Right forelimb (tissue), 1 donor: ENCODE measurements around the gene UTS2R.
"Not testable (repeated sequence)": the region's sequence is repeated elsewhere in the genome, so short reads cannot be mapped to it uniquely, and the experiment has no call there.

Experiments
- DNase-seq: peaks from one replicate; pipeline ENCODE4 v3.0.0-alpha.2; 2018

The UTS2R gene

DNA sequence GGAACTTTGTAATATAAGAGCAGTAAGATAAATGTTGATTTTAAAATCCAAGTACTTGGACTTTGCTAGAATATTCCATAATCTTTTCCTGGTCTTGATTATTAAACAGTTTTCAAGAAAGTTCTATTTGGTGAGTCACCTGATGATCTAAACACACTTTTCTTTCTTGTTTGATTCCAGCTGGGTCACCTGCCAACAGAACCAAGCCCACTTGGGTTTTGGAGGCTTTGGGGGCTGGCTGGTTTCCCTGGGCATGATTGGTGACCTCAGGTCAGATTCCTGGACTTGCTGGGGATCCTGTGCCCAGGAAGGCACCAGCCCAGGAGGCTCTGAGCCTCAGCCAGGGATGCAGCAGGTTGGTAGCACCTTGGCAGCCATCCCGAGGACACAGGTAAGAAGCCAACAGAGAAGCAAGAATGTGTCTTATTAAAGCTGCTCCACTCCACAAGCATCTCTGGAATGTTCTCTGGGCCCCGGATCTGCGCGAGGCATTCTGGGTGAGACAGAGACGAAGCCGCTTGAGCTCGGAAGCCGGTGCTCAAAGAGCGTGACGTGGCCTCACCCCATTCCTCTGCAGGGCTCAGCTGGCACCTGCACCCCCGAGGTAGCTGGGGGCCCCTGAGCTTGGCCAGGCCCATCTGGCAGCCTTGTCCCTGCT is 15.7 kb upstream of the UTS2R start:
- DNase-seq = peak; percentile 70

DNA sequence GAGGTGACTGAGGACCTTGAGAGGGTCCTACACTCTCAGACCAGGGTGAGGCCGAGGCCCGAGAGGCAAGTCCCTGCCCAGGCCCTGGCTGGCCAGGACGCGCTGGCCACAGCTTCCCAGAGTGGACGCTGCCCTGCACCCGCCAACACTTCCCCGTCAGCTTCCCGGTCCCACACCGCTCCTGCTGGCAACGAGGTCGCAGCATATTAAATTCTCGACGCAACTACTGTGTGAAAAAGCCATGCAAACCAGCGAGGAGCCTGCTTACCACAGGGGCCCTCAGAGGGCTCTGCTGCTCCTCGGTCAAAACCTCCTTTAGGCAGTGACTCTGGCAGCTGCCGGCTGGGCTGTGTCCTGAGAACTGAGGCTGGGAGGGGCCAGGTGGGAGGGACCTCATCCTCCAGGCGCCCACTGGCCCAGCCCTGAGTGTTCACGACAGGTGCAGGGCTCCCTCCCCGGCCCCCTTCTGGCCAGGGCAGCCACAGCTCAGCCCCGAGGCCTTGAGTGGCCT is 14.7 kb upstream of the UTS2R start:
- DNase-seq = no peak

DNA sequence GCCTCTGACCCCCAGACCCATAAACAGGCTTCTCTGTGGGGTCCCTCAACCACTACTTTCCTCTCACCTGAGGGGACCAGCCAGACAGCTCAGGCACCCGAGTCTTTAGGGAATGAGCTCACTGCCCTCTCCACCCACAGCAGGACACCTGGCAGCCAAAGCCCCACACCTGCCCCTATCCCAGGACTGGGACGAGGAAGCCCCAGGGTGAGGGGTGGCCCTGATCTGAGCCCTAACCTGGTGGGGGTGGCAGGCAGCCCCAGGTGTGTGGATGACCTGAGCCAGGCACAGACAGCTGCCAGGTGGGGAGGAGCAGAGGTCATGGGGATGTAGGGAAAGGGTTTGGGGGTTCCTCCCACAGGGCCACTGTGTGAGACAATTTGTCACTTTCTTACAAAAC is 14.2 kb upstream of the UTS2R start:
- DNase-seq = no peak

DNA sequence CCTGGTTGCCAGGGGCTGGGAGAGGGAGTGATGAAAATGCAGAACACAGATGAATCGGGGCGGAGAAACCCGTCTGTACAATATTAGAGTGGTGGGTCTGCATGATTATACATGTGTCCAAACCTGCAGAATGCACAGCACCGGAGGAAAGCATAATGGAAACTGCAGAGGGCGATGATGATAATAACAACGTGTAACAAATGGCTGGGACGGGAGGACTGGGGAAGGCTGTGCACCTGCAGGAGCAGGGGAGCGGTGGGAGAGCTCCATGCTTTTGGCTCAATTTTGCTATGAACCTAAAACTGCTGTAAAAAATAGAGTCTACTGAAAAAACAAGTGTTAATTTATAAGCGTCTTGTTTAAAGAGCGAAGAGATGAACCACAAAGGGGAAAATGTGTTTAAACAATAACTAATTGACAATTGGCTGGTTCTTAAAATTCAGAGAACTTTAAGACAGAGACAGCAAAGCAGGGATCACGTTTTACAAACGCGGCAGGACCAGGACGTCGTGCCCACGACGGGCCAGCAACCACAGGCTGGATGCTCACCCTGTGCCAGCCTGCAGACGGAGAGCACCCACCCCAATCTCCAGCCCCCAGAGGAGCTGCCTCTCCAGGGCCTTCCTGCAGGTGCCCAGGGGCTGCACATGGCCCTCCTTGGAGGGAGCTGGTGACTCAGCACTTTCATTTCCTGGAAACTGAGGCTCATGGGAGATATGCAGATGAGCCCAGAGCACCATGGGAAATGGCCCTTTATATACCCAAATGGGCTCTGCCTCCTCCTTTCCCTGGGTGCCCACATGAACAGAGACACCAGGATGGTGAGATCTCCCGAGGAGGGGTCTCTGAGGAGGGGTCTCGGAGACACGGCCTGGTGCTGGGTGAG is 12.9 kb upstream of the UTS2R start, which contains the start of gene TEX19:
Gene TEX19, plus strand, starts transcription at position 783 of the 886 bp plus-strand sequence. CDS start 2,904 bp downstream, outside the sequence.
- no peak for DNase-seq

DNA sequence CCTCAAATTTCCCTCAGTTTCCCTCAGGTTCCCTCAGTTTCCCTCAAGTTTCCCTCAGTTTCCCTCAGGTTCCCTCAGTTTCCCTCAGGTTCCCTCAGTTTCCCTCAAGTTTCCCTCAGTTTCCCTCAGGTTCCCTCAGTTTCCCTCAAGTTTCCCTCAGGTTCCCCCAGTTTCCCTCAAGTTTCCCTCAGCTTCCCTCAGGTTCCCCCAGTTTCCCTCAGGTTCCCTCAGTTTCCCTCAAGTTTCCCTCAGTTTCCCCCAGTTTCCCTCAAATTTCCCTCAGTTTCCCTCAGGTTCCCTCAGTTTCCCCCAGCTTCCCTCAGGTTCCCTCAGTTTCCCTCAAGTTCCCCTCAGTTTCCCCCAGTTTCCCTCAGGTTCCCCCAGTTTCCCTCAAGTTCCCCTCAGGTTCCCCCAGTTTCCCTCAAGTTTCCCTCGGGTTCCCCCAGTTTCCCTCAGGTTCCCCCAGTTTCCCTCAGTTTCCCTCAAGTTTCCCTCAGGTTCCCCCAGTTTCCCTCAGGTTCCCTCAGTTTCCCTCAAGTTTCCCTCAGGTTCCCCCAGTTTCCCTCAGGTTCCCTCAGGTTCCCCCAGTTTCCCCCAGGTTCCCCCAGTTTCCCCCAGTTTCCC is 12.0 kb upstream of the UTS2R start:
- DNase-seq = not testable (repeated sequence)

DNA sequence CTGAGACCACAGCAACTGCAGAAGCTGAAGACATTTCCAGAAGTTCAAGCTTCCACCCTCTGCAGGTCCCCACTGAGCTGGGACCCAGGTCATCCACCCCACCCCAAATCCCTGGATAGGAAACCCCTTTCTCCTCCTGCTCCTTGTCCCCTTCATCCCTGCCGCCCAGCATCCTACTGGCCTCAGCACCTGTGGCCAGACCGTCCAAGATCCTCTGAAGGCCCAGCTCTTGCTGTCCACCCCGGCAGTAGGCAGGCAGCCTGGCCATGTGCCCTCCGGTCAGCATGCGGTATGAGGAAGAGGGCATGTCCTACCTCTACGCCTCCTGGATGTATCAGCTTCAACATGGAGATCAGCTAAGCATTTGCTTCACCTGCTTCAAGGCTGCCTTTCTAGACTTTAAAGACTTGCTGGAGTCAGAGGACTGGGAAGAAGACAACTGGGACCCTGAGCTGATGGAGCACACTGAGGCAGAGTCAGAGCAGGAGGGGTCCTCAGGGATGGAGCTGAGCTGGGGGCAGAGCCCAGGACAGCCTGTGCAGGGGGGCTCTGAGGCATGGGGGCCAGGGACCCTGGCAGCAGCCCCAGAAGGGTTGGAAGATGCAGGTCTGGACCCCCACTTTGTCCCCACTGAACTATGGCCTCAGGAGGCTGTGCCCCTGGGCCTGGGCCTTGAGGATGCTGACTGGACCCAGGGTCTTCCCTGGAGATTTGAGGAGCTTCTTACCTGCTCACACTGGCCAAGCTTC is 9.5 kb upstream of the UTS2R start:
- DNase-seq = no peak

DNA sequence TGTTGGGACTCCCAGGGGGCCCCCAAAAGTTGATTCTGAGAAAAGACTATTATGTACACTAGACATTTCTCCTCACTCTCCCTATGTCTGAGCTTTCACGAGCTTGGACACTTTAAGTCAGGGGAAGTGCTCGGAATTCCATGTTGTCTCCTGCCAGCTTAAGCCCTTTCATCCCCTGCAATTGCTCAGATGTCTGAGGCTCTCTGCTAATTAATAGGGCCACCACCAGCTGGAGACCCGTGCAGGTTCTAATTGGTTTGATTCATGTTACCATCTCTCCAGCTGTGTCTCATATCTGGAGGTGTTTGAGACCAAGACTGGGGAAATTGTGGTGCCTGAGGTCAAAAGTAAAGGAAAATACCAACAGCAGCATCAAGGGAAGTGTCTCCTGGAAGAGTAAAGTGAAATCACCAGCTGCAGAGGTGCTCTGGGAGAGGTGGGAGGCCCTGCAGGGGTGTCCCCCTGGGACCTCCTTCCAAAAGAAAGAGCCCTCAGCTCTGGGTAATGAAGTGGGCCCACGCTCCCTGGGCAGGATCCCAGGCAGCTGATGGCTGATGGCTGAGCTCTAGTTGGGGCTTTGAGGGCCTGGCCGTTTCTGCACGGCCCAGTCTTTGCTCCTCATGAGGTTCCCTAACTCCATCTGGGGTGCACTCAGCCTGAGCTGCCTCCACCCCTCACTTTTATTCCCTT is 5.8 kb upstream of the UTS2R start:
- DNase-seq = no peak

DNA sequence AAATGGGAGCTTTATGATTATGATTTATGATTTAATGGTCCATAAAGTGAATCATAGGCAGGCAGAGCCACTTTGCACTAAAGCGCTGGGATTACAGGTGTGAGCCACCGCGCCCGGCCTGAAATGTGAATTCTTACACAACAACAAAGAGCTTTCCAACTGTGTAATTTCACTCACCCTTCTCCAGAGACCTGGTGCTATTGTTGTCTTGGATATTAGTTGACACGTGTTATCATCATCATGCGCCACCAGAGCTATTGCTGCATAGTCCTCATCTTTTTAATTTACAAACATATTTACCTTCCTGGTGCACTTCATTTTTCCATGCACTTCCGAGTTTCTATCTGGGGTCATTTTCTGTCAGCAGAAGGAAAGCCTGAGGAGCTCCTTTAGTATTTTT is 4.8 kb upstream of the UTS2R start:
- no peak for DNase-seq

DNA sequence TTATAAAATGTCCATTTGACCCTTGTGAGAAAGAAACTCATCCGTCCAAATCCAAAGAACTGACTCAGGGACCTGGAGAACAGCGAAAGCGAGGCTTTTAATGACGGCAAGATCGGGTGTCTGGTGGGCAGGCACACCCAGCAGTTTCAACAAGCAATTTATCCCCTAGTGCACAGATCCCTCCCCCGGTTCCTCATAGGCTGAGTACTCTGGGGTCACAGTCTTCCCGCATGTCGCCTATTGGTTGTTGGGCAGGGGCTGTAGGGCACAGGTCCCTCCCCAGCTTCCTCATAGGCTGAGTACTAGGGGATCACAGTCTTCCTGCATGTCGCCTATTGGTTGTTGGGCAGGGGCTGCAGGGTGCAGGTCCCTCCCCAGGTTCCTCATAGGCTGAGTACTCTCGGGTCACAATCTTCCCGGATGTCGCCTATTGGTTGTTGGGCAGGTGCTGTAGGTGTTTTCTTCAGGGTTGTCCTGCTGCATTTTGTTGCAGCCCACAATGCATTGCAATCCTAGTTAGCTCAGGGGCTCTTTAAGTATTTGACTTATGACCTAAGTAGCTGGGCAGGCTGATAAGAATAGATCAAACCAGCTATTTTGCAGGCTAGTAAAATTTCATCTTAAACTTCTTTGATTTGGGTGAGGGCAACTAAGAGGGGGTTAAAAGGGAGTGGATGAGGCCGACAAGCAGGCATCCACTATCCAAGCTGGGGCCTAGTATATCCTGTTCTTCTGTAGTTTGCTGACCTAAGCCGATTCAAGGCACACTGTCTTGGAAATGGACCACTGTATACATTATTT is 3.6 kb upstream of the UTS2R start:
- DNase-seq = no peak

DNA sequence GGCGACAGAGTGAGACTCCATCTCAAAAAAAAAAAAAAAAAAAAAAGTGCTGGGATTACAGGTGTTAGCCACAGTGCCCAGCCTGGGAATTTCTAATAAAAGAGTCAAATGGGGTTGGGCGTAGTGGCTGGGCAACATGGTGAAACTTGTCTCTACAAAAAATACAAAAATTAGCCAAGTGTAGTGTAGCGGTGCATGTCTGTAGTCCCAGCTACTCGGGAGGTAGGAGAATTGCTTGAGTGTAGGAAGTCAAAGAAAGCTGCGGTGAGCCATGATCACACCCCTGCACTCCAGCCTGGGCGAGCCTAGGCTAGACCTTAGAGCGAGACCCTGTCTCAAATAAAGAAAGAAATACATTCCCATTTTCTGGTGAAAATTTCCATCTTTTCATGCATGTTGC is 2.4 kb upstream of the UTS2R start:
- no peak for DNase-seq

DNA sequence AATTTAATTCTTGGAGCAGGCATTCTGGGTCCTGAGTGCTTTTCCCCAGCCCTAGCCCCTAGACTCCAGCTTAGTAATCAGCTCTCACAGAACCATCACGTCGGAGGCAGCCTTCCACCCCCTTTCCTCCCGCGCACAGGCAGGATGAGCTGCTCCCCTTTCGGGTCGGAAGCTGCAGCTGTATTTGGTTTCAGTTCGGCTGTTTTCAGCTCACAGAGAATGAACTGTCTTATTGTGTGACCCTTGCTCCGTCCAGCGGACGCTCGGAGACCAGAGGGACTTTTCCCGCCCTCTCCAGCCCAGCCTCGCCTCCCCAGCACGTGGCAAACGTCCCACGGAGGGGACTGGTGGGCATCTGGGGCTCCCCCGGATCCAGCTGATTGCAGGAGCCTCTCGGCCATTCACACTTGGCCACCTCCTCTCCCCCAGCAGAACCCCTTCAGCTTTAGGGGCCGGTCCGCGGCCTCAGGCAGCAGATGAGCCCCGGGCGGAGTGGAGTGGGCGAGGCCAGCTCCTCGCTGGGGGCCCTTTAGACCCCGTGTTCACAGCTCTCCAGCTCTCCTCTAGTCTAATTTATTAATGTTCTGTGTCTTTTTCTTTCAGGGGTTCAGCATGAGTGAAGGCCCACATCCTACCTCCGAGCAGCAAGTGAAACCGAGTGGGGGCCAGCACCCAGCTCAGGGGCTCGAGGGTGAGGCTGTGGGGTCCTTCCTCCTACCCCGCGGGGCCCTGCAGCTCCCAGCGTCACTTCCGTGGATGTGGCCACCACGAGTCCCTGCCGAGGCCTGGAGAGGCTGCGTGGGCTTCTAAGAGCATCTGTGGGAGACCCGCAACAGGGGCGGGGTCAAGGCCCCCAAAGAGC is 863 bp upstream of the UTS2R start:
- no peak for DNase-seq

DNA sequence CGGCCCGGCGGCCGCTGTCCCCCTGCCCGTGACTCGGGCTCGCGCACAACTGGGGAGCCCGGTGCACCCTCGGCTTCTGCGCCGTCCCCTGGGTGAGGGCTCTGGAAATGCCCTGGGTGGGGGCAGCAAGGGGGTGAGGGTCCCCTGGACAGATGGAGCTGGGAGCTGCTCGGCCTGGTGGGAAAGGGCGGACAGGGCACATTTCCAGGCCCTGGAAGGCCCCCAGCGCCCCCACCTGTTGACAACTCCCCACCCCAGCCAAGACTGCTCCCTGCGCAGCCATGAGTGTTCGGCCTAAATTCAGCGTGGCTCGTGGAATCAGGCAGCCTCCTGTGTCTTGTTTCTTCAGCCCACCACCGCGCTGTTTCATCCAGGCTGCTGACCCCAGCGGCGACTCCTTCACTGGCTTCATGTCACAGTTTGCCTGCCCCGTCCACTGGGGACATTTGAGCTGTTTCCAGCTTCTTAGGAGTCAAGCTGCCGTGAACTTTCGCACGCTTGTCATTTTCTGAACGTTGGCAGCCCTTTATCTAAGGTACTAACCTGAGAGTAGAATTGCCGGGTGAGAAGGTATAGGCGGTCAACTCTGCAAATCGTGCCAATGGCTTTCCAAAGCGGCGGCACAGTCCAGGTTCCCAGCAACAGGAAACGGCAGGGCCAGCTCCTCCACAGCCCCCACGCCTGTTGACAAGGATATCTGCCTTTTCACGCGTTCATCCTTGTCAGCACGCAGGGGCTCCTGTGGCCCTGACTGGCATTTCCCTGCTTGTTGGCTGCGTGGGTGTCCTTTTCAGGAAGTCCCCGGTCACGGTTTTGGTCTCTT is 895 bp downstream of the UTS2R start:
- no peak for DNase-seq

DNA sequence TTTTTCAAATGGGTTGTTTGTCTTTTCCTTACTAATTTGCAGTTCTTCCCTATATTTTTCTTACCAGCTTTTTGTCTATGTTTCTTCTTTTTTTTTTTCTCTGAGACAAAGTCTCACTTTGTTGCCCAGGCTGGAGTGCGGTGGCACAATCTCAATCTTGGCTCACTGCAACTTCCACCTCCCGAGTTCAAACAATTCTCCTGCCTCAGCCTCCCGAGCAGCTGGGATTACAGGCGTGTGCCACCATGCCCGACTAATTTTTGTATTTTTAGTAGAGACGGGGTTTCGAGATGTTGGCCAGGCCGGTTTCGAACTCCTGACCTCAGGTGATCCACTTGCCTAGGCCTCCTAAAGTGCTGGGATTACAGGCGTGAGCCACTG is 1.5 kb downstream of the UTS2R start:
- DNase-seq = not testable (repeated sequence)

DNA sequence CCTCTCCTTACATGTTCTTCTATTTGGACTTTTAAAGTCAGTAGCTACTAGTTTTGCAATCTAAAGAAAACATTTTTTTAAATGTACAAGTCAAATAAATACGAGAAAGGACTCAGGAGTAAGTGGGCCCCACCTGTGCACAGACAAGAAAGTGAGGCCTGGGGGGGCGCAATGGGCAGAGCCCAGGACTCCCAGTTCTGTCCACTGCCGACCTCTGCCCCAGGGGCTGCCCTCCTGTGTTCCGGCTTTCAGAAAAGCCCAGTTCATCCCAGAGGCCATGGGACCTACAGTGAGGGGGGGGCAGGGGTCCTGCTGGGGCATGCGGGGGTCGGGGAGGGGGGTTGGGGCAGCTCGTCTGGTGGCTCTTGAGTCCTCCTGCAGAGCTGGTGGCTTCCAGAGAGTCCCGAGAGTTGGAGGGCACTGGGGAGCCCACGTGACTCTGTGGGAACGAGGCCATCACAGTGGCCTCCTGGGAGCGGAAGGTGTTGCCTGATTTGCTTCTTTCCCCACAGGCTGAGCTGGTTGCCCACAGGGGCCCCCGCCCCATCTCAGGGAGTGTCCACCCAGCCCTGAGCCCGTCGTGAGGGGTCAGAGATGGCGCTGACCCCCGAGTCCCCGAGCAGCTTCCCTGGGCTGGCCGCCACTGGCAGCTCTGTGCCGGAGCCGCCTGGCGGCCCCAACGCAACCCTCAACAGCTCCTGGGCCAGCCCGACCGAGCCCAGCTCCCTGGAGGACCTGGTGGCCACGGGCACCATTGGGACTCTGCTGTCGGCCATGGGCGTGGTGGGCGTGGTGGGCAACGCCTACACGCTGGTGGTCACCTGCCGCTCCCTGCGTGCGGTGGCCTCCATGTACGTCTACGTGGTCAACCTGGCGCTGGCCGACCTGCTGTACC is 2.4 kb downstream of the UTS2R start:
- no peak for DNase-seq

DNA sequence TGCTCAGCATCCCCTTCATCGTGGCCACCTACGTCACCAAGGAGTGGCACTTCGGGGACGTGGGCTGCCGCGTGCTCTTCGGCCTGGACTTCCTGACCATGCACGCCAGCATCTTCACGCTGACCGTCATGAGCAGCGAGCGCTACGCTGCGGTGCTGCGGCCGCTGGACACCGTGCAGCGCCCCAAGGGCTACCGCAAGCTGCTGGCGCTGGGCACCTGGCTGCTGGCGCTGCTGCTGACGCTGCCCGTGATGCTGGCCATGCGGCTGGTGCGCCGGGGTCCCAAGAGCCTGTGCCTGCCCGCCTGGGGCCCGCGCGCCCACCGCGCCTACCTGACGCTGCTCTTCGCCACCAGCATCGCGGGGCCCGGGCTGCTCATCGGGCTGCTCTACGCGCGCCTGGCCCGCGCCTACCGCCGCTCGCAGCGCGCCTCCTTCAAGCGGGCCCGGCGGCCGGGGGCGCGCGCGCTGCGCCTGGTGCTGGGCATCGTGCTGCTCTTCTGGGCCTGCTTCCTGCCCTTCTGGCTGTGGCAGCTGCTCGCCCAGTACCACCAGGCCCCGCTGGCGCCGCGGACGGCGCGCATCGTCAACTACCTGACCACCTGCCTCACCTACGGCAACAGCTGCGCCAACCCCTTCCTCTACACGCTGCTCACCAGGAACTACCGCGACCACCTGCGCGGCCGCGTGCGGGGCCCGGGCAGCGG is 3.2 kb downstream of the UTS2R start:
- DNase-seq = no peak

DNA sequence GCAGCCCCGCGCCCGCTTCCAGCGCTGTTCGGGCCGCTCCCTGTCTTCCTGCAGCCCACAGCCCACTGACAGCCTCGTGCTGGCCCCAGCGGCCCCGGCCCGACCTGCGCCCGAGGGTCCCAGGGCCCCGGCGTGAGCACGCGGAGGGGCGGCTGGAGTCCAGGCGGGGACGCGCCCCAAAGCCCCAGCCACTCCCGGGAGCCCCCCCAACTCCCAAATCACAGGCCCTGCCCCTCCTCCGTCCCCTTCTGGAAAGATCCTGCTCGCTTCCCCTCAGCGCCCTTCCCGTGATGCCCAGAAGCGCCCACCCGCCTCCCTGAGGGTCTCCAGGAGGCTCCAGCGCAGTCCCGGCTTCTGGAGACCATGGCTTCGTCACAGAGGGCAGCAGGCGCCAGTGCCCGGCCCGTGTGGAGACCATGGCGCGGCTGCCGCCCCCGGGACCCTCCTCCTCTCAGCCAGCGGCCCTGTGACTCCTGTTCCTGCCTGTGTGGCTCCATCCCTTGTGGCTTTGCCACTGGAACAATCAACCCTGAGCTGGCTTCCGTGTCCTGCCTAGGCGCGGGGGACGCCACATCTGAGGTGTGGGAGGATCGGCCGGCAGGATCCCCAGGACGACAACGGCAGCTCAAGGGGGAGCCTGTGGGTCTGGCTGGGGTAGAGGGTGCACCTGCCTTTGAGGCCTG is 3.9 kb downstream of the UTS2R start:
- DNase-seq = no peak
